Karpas-422 (cell line): ENCODE data around the gene RAD9A. TPM values are rescaled to one million over a fixed set of nuclear protein-coding genes. Genes with fewer than 3 reads are reported as not detected.

Source experiments
- DNase-seq: peaks from one replicate; pipeline ENCODE4 v3.0.0-alpha.2; 2015
- H2AFZ ChIP-seq: fragments of 200-600 bp; sonication (generic); 2 replicates; pipeline ENCODE4 v1.6.1; 2014; ENCODE audit warnings: antibody characterized with exemption, low read length, mixed read lengths
- H3K27ac ChIP-seq: fragments of 200-600 bp; sonication (generic); 2 replicates; pipeline ENCODE4 v1.5.1; 2014; ENCODE audit warnings: mild to moderate bottlenecking, low read length, moderate library complexity
- H3K27me3 ChIP-seq: fragments of 200-600 bp; sonication (generic); 2 replicates; pipeline ENCODE4 v1.6.1; 2014; ENCODE audit warnings: low read length, mixed read lengths
- H3K36me3 ChIP-seq: fragments of 200-600 bp; sonication (generic); 2 replicates; pipeline ENCODE4 v1.6.1; 2014; ENCODE audit warnings: low read length, mixed read lengths; ENCODE audit not compliant: insufficient read depth
- H3K4me1 ChIP-seq: fragments of 200-600 bp; sonication (generic); 2 replicates; pipeline ENCODE4 v1.6.1; 2014; ENCODE audit warnings: mild to moderate bottlenecking, low read length, mixed read lengths
- H3K4me2 ChIP-seq: fragments of 200-600 bp; sonication (generic); 2 replicates; pipeline ENCODE4 v1.6.1; 2014; ENCODE audit warnings: low read length, low read depth, mild to moderate bottlenecking; ENCODE audit not compliant: poor library complexity, severe bottlenecking
- H3K4me3 ChIP-seq: fragments of 200-600 bp; sonication (generic); 2 replicates; pipeline ENCODE4 v1.5.1; 2014; ENCODE audit warnings: mild to moderate bottlenecking, antibody characterized with exemption, low read length, mixed read lengths
- H3K79me2 ChIP-seq: fragments of 200-600 bp; sonication (generic); 2 replicates; pipeline ENCODE4 v1.6.1; 2014; ENCODE audit warnings: mild to moderate bottlenecking, low read length, mixed read lengths
- H3K9ac ChIP-seq: fragments of 200-600 bp; sonication (generic); 2 replicates; pipeline ENCODE4 v1.6.0; 2014; ENCODE audit warnings: low read length
- H3K9me2 ChIP-seq: fragments of 200-600 bp; sonication (generic), shearing (Covaris generic); replicated peaks from 2 replicates; pipeline ENCODE4 v1.6.0; 2014; ENCODE audit warnings: mild to moderate bottlenecking, low read length, moderate library complexity; ENCODE audit not compliant: insufficient read depth
- H3K9me3 ChIP-seq: fragments of 300-700, 200-600 bp; sonication (generic); 2 replicates; pipeline ENCODE4 v1.6.1; 2014; ENCODE audit warnings: low read length, mixed read lengths
- H4K20me1 ChIP-seq: fragments of 200-600 bp; sonication (generic); 2 replicates; pipeline ENCODE4 v1.6.1; 2014; ENCODE audit warnings: mild to moderate bottlenecking, antibody characterized with exemption, low read length, low read depth; ENCODE audit not compliant: insufficient read depth
- total RNA-seq: library from RNA; depleted of rRNA; stranded (reverse); fragments of >200 nt; shearing (Covaris generic); gene quantifications from 2 replicates; pipeline ENCODE4 v1.2.3, GENCODE V29; 2014; ENCODE audit warnings: low replicate concordance

The RAD9A gene
- total RNA-seq, 1 experiment from 2014 or later = 14.8 TPM

GRCh38 chr11:67418476-67419281 lies 26.9 kb downstream of the RAD9A start:
- peak overlapping the region; percentile 41 for H3K4me2 ChIP-seq
- H3K4me3 ChIP-seq = peak overlapping the region; percentile 10; the same call in 1 of the 2 replicates
- no peaks in the 10 kb centered on the region for H3K9me3 ChIP-seq
- H2AFZ ChIP-seq = 0 out of 2 replicates have a peak overlapping the region, but pooled peaks have one; percentile 10
- peak overlapping the region; percentile 60 for H3K9ac ChIP-seq
- H3K36me3 ChIP-seq = no peaks in the 10 kb centered on the region
- no peaks in the 10 kb centered on the region for H4K20me1 ChIP-seq
- no peak overlapping the region for H3K27ac ChIP-seq
- DNase-seq = peak; percentile 80
- no peaks in the 10 kb centered on the region; the same call in 1 of the 2 replicates for H3K27me3 ChIP-seq
- peaks cover 40% of the 10 kb centered on the region for H3K4me1 ChIP-seq
- no peaks in the 10 kb centered on the region for H3K79me2 ChIP-seq
- H3K9me2 ChIP-seq = no peaks in the 10 kb centered on the region

GRCh38 chr11:67419325-67420049 lies 27.7 kb downstream of the RAD9A start:
- DNase-seq = no peak
- Histone ChIP-seq H3K27me3 (no peaks in the 10 kb centered on the region; the same call in 1 of the 2 replicates), H3K9me3 (no peaks in the 10 kb centered on the region), H3K9me2 (no peaks in the 10 kb centered on the region), H3K9ac (peak overlapping the region; percentile 75), H3K36me3 (no peaks in the 10 kb centered on the region), H3K4me3 (peak overlapping the region; percentile 10; the same call in 1 of the 2 replicates), H2AFZ (0 out of 2 replicates have a peak overlapping the region, but pooled peaks have one; percentile 10), H3K27ac (no peak overlapping the region), H3K4me1 (peaks cover 40% of the 10 kb centered on the region), H4K20me1 (no peaks in the 10 kb centered on the region), H3K4me2 (peak overlapping the region; percentile 78), H3K79me2 (no peaks in the 10 kb centered on the region)

GRCh38 chr11:67420147-67420645 lies 28.4 kb downstream of the RAD9A start:
- H3K4me1 ChIP-seq = peaks cover 40% of the 10 kb centered on the region
- no peak for DNase-seq
- no peaks in the 10 kb centered on the region for H3K36me3 ChIP-seq
- H3K27ac ChIP-seq = no peak overlapping the region
- no peaks in the 10 kb centered on the region; the same call in 1 of the 2 replicates for H3K27me3 ChIP-seq
- peak overlapping the region; percentile 75 for H3K9ac ChIP-seq
- H3K4me3 ChIP-seq = peak overlapping the region; percentile 65
- H4K20me1 ChIP-seq = no peaks in the 10 kb centered on the region
- no peak overlapping the region for H2AFZ ChIP-seq
- no peaks in the 10 kb centered on the region for H3K79me2 ChIP-seq
- H3K9me3 ChIP-seq = no peaks in the 10 kb centered on the region
- H3K9me2 ChIP-seq = no peaks in the 10 kb centered on the region
- H3K4me2 ChIP-seq = peak overlapping the region; percentile 78

DNA sequence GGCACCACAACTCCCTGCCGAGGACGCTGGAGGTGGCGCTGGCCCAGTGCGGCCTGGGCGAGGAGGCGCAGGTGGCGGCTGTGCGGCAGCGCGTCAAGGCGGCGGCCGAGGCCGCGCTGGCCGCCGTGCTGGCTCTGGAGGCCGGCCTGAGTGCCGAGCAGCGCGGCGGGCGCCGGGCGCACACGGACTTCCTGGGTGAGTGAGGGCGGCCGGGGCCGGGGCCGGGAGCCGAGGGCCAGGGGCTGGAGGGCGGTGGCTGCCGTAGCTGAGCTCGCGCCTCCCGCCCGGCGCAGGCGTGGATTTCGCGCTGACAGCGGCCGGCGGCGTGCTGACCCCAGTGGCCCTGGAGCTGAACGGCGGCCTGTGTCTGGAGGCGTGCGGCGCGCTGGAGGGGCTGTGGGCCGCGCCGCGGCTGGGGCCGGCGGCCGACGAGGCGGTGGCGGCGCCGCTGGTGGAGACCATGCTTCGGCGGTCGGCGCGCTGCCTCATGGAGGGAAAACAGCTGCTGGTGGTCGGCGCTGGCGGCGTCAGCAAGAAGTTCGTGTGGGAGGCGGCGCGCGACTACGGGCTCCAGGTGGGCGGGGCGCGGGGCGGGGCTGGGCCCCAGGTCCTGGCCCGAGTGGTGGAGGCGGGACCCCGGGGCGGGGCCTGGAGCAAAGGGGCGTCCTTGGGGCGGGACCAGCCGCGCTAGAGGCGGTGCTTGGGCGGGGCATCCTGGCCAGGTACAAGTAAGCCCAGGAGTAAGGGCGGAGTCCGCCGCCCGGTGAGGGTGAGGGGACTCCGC lies 29.1 kb downstream of the RAD9A start:
- peaks cover 40% of the 10 kb centered on the region for H3K4me1 ChIP-seq
- H3K79me2 ChIP-seq = no peaks in the 10 kb centered on the region
- peak; percentile 98 for DNase-seq
- no peak overlapping the region for H2AFZ ChIP-seq
- H4K20me1 ChIP-seq = no peaks in the 10 kb centered on the region
- H3K4me3 ChIP-seq = peak overlapping the region; percentile 65
- H3K9me2 ChIP-seq = no peaks in the 10 kb centered on the region
- no peaks in the 10 kb centered on the region for H3K36me3 ChIP-seq
- H3K4me2 ChIP-seq = peak overlapping the region; percentile 78
- H3K27ac ChIP-seq = no peak overlapping the region
- peak overlapping the region; percentile 75 for H3K9ac ChIP-seq
- no peaks in the 10 kb centered on the region; the same call in 1 of the 2 replicates for H3K27me3 ChIP-seq
- H3K9me3 ChIP-seq = no peaks in the 10 kb centered on the region

GRCh38 chr11:67421430-67422031 lies 29.7 kb downstream of the RAD9A start:
- Histone ChIP-seq H3K4me3 (no peak overlapping the region), H3K9ac (no peak overlapping the region), H2AFZ (no peak overlapping the region), H3K4me2 (peak overlapping the region; percentile 78), H3K9me3 (no peaks in the 10 kb centered on the region), H3K27ac (no peak overlapping the region), H3K36me3 (no peaks in the 10 kb centered on the region), H3K9me2 (no peaks in the 10 kb centered on the region), H3K79me2 (no peaks in the 10 kb centered on the region), H3K4me1 (peaks cover 38% of the 10 kb centered on the region), H4K20me1 (no peaks in the 10 kb centered on the region), H3K27me3 (no peaks in the 10 kb centered on the region; the same call in 1 of the 2 replicates)
- no peak for DNase-seq

DNA sequence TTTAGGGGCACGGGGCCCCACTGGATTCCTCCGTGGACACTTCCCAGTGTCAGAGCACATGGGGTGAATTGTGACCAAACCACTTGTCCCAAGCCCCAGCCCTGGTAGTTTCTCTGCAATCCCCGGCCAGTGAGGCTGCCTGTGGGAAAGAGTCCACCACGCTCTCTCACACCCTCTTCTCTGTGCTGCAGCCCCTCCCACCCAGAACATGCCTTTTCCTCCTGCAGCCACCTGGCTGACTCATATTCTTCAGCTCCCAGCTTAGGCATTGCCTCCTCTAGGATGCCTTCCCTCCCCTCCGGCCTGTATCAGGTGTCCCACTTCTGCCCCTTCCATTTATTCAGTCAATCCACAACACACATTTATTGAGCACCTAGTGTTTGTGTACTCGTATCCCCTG lies 31.1 kb downstream of the RAD9A start:
- no peak overlapping the region for H3K4me3 ChIP-seq
- no peaks in the 10 kb centered on the region for H3K79me2 ChIP-seq
- no peaks in the 10 kb centered on the region for H3K9me3 ChIP-seq
- H4K20me1 ChIP-seq = no peaks in the 10 kb centered on the region
- no peak for DNase-seq
- H3K4me2 ChIP-seq = no peak overlapping the region
- no peak overlapping the region for H3K27ac ChIP-seq
- no peaks in the 10 kb centered on the region for H3K9me2 ChIP-seq
- H3K27me3 ChIP-seq = no peaks in the 10 kb centered on the region; the same call in 1 of the 2 replicates
- no peaks in the 10 kb centered on the region for H3K36me3 ChIP-seq
- H2AFZ ChIP-seq = no peak overlapping the region
- peaks cover 35% of the 10 kb centered on the region for H3K4me1 ChIP-seq
- no peak overlapping the region for H3K9ac ChIP-seq

GRCh38 chr11:67423466-67423865 lies 31.7 kb downstream of the RAD9A start:
- Histone ChIP-seq H3K9me3 (no peaks in the 10 kb centered on the region), H3K9me2 (no peaks in the 10 kb centered on the region), H3K9ac (no peak overlapping the region), H3K27ac (no peak overlapping the region), H3K4me3 (no peak overlapping the region), H3K4me1 (peaks cover 33% of the 10 kb centered on the region), H3K4me2 (no peak overlapping the region), H4K20me1 (no peaks in the 10 kb centered on the region), H3K79me2 (peaks cover under 1% of the 10 kb centered on the region), H3K36me3 (no peaks in the 10 kb centered on the region), H3K27me3 (no peaks in the 10 kb centered on the region; the same call in 1 of the 2 replicates), H2AFZ (no peak overlapping the region)
- no peak for DNase-seq
